Naive B cell (primary cell): Measurements from ENCODE around the gene TSN. TPM values are rescaled to one million over a fixed set of nuclear protein-coding genes. Genes with fewer than 3 reads are reported as not detected.
A peak's percentile ranks its signal among the peaks of the same experiment; 100 is the strongest.
"Not testable (repeated sequence)": the region's sequence is repeated elsewhere in the genome, so short reads cannot be mapped to it uniquely, and the experiment has no call there.

ENCODE experiments used
- ATAC-seq, 2 donors: fragments of 150-1000 bp; cut with Tn5 transposase; 2 replicates each; pipeline ENCODE4 v1.10.0; 2021; ENCODE audit warnings: low read depth in 2 of 2, mild to moderate bottlenecking in 2 of 2, moderate library complexity in 2 of 2
- DNase-seq: peaks from one replicate; pipeline ENCODE4 v3.0.0; 2022
- H3K27ac Mint-ChIP-seq, 6 donors: one replicate each; pipeline ENCODE4 v1.8.0; 2020 to 2022; ENCODE audit warnings: mild to moderate bottlenecking in 6 of 6, mixed read lengths in 6 of 6, moderate library complexity in 5 of 6, inconsistent platforms in 2 of 6
- H3K27me3 Mint-ChIP-seq, 3 donors: one replicate each; pipeline ENCODE4 v1.8.0; 2021 to 2022; ENCODE audit warnings: mixed read lengths in 3 of 3, mild to moderate bottlenecking in 1 of 3
- H3K36me3 Mint-ChIP-seq, 2 donors: one replicate each; pipeline ENCODE4 v1.8.0; 2020 to 2022; ENCODE audit warnings: mixed read lengths in 2 of 2, inconsistent platforms in 1 of 2, mild to moderate bottlenecking in 1 of 2
- H3K4me1 Mint-ChIP-seq, 3 donors: one replicate each; pipeline ENCODE4 v1.8.0; 2020 to 2022; ENCODE audit warnings: mixed read lengths in 3 of 3, inconsistent platforms in 1 of 3, mild to moderate bottlenecking in 1 of 3, moderate library complexity in 1 of 3
- H3K4me3 Mint-ChIP-seq, 8 donors: one replicate each; pipeline ENCODE4 v1.8.0; 2020 to 2022; ENCODE audit warnings: mild to moderate bottlenecking in 8 of 8, mixed read lengths in 8 of 8, moderate library complexity in 8 of 8, inconsistent platforms in 2 of 8
- H3K9me3 Mint-ChIP-seq, 7 donors: one replicate each; pipeline ENCODE4 v1.8.0; 2020 to 2022; ENCODE audit warnings: mixed read lengths in 7 of 7, mild to moderate bottlenecking in 5 of 7, inconsistent platforms in 2 of 7, moderate library complexity in 1 of 7
- polyA plus RNA-seq, 6 donors: library from polyadenylated mRNA; unstranded; fragments of 300-500 nt; fragmentation: Illumina TruSeq; gene quantifications; one replicate each; pipeline ENCODE4 v1.2.3, GENCODE V29; 2021; ENCODE audit warnings: low read depth in 6 of 6

Gene TSN
- polyA plus RNA-seq, 6 donors from 2014 or later, result 81.3 to 116 (median 85.6) TPM

- peaks cover 12 to 34% of the 10 kb centered on the region in 2 donors for H3K36me3 Mint-ChIP-seq
- no peaks in the 10 kb centered on the region for H3K9me3 Mint-ChIP-seq
- H3K4me3 Mint-ChIP-seq, result no peak overlapping the region
- no peak for ATAC-seq
- H3K27me3 Mint-ChIP-seq, result no peaks in the 10 kb centered on the region
- peaks cover 7 to 12% (median 12%) of the 10 kb centered on the region in 3 donors for H3K4me1 Mint-ChIP-seq
- no peak for DNase-seq
- no peak overlapping the region for H3K27ac Mint-ChIP-seq
Observed at GRCh38 chr2:121727950-121728349, 27.5 kb upstream of the TSN start.

DNA sequence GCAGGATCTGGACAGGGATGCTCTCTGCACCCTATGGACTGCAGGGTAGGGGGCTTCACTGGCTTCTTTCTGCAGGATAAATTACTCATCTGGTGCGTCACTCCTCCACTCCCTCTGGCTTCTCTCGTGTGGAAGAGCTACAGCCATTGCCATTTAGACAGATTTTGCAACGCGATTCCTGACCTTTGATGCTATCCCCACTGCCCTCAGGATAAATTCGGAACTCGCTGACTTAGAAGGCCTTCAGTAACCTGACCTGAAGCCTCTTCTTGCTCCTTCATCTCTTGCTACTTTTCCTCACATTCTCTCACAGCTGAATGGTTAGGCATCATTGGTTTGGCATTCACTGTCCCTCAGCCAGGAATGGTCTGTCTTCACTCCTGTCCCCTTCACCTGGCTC is 24.1 kb upstream of the TSN start:
- H3K9me3 Mint-ChIP-seq, result no peaks in the 10 kb centered on the region
- H3K4me1 Mint-ChIP-seq, result peaks cover 20 to 33% (median 31%) of the 10 kb centered on the region in 3 donors
- DNase-seq (no peak), ATAC-seq (no peak)
- peaks cover 18 to 34% of the 10 kb centered on the region in 2 donors for H3K36me3 Mint-ChIP-seq
- H3K27ac Mint-ChIP-seq, result peak overlapping the region in 1 of 6 donors; percentile 82
- no peaks in the 10 kb centered on the region for H3K27me3 Mint-ChIP-seq
- H3K4me3 Mint-ChIP-seq, result no peak overlapping the region

DNA sequence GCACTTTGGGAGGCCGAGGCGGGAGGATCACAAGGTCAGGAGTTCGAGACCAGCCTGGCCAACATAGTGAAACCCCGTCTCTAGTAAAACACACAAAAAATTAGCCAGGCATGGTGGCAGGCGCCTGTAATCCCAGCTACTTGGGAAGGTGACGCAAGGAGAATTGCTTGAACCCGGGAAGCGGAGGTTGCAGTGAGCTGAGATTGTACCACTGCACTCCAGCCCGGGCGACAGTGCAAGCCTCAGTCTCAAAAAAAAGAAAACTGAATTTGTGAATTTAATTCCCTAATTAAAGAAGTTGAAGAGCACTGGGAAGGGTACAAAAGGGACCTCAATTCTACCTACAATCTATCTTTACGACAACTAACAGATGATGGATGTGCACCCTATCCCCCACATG is 20.9 kb upstream of the TSN start:
- DNase-seq, H3K27me3 Mint-ChIP-seq, ATAC-seq, H3K9me3 Mint-ChIP-seq, H3K27ac Mint-ChIP-seq: not testable (repeated sequence)
- H3K36me3 Mint-ChIP-seq, result peaks cover 6 to 14% of the 10 kb centered on the region in 2 donors
- H3K4me1 Mint-ChIP-seq, result peaks cover 32 to 51% (median 45%) of the 10 kb centered on the region in 3 donors
- peak overlapping the region in 3 of 8 donors; percentile 47 to 100 (median 77) for H3K4me3 Mint-ChIP-seq

DNA sequence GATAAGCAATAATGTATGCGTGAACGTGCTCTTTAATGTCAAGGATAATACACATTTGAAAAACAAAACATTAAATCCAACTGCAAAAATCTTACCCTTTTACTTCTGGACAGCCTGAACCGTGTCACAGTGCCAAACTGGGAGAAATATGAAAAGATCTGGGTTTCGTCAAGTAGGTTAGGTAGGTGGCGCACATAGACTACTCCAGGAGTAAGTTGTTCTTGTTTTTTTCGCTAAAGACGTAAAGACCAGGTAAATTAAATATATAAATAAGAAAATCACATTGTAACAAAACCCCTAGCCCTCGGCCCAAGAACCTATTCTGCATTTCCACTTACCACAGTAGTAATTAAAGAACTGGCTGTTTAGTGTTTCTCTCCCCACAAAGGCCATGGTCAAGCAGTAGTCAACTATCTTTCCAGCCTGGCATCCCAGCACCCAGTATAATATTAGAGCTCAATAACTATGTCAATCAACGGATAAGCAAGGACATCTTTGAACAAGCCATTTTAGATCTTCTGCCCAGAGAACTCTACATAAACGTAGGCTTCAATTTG is 19.9 kb upstream of the TSN start:
- DNase-seq (no peak), ATAC-seq (no peak)
- peak overlapping the region; percentile 97 to 100 (median 98) for H3K4me3 Mint-ChIP-seq
- H3K4me1 Mint-ChIP-seq, result peaks cover 32 to 51% (median 45%) of the 10 kb centered on the region in 3 donors
- H3K36me3 Mint-ChIP-seq, result peaks cover 6 to 14% of the 10 kb centered on the region in 2 donors
- H3K27me3 Mint-ChIP-seq, result no peaks in the 10 kb centered on the region
- peak overlapping the region; percentile 97 to 98 (median 98) for H3K27ac Mint-ChIP-seq
- peaks cover 0 to 2% (median 0%) of the 10 kb centered on the region in 7 donors for H3K9me3 Mint-ChIP-seq

DNA sequence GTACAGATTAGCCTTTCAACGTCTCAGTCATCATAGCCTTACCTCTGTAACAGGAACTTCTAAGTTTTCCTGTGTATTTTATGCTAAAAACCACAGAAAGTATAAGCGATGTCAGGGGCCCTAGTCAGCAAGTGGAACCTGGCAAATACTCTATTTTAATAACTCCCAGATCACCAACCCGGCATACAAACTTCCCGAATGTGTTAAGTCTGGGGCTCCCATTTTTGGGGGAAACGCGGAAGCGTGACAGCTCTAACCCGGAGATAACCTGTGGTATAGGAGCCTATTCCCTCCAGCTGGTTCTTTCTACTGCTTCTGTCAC is 19.4 kb upstream of the TSN start:
- Mint-ChIP-seq H3K9me3 (peaks cover 0 to 2% (median 0%) of the 10 kb centered on the region in 7 donors), H3K4me1 (peaks cover 32 to 51% (median 45%) of the 10 kb centered on the region in 3 donors), H3K27ac (peak overlapping the region; percentile 97 to 98 (median 98)), H3K36me3 (peaks cover 6 to 9% of the 10 kb centered on the region in 2 donors), H3K4me3 (peak overlapping the region; percentile 97 to 100 (median 98)), H3K27me3 (no peaks in the 10 kb centered on the region)
- DNase-seq (no peak), ATAC-seq (no peak)

GRCh38 chr2:121736462-121737336 is 18.8 kb upstream of the TSN start, which contains the start of gene NIFK:
NIFK (minus strand) TSS chr2:121736875; CDS start chr2:121736850, 25 bp downstream.
- DNase-seq, result peak; percentile 99
- Mint-ChIP-seq H3K4me1 (peaks cover 28 to 46% (median 41%) of the 10 kb centered on the region in 3 donors), H3K9me3 (peaks cover 0 to 2% (median 0%) of the 10 kb centered on the region in 7 donors), H3K36me3 (peaks cover 3 to 6% of the 10 kb centered on the region in 2 donors), H3K4me3 (peak within 1 kb of the TSS; percentile 97 to 100 (median 98)), H3K27ac (peak within 1 kb of the TSS; percentile 97 to 98 (median 98)), H3K27me3 (no peaks in the 10 kb centered on the region)
- peak; percentile 86 to 87 for ATAC-seq

GRCh38 chr2:121740973-121741372 is 14.5 kb upstream of the TSN start:
- H3K9me3 Mint-ChIP-seq, result peaks cover 0 to 2% (median 0%) of the 10 kb centered on the region in 7 donors
- DNase-seq, result no peak
- peak overlapping the region in 1 of 8 donors; percentile 77 for H3K4me3 Mint-ChIP-seq
- H3K4me1 Mint-ChIP-seq, result peaks cover 14 to 22% (median 19%) of the 10 kb centered on the region in 3 donors
- H3K36me3 Mint-ChIP-seq, result no peaks in the 10 kb centered on the region
- no peak for ATAC-seq
- H3K27ac Mint-ChIP-seq, result peak overlapping the region in 2 of 6 donors; percentile 26 to 47
- H3K27me3 Mint-ChIP-seq, result peaks cover 0 to 9% (median 0%) of the 10 kb centered on the region in 3 donors

GRCh38 chr2:121741450-121741849 is 14.0 kb upstream of the TSN start:
- Mint-ChIP-seq H3K36me3 (no peaks in the 10 kb centered on the region), H3K9me3 (peaks cover 0 to 2% (median 0%) of the 10 kb centered on the region in 7 donors), H3K27ac (peak overlapping the region in 1 of 6 donors; percentile 26), H3K27me3 (peaks cover 0 to 14% (median 0%) of the 10 kb centered on the region in 3 donors), H3K4me3 (peak overlapping the region in 1 of 8 donors; percentile 77), H3K4me1 (peaks cover 11 to 17% (median 14%) of the 10 kb centered on the region in 3 donors)
- ATAC-seq (no peak), DNase-seq (no peak)

DNA sequence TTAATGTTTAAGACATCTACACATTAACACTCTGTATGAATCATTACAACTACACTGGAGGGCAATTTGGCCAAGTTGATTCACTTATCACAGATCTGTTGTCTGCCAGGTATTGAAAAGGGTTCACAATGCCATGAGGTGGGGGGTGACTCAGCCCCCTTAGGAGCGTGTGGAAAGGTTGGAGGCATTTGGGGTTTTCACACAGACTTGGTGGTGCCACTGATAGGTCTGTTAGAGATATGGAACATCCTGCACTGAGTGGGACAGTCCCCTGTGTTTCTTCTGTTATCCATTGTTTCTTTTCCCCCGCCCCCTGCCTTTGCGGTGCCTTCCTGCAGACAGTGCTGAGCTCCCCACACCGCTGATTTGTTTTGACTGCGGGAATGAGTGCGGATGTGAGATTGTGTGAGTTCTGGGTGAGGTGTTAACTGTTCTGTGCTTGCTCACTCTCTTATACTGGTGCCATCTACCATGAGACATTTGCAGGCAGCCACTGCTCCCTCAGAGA is 9.3 kb upstream of the TSN start:
- Mint-ChIP-seq H3K9me3 (no peaks in the 10 kb centered on the region), H3K27me3 (peaks cover 0 to 15% (median 0%) of the 10 kb centered on the region in 3 donors), H3K4me3 (no peak overlapping the region), H3K27ac (peak overlapping the region in 1 of 6 donors; percentile 16), H3K36me3 (no peaks in the 10 kb centered on the region), H3K4me1 (no peaks in the 10 kb centered on the region)
- ATAC-seq, result no peak
- DNase-seq, result no peak

GRCh38 chr2:121748202-121748601 is 7.2 kb upstream of the TSN start:
- Mint-ChIP-seq H3K27ac (no peak overlapping the region), H3K4me1 (peaks cover 0 to 3% (median 0%) of the 10 kb centered on the region in 3 donors), H3K36me3 (no peaks in the 10 kb centered on the region), H3K9me3 (no peaks in the 10 kb centered on the region), H3K27me3 (peaks cover 0 to 15% (median 0%) of the 10 kb centered on the region in 3 donors), H3K4me3 (no peak overlapping the region)
- DNase-seq (no peak), ATAC-seq (no peak)

- no peak for DNase-seq
- Mint-ChIP-seq H3K4me3 (peak overlapping the region; percentile 88 to 98 (median 96)), H3K27ac (peak overlapping the region; percentile 58 to 94 (median 87))
Observed at GRCh38 chr2:121754851-121755236, 607 bp upstream of the TSN start.

GRCh38 chr2:121764681-121765228 is 9.3 kb downstream of the TSN start:
- Mint-ChIP-seq H3K4me1 (peaks cover 0 to 5% (median 0%) of the 10 kb centered on the region in 3 donors), H3K27ac (peak overlapping the region in 1 of 6 donors; percentile 22), H3K9me3 (no peaks in the 10 kb centered on the region), H3K36me3 (peaks cover 16 to 24% of the 10 kb centered on the region in 2 donors), H3K27me3 (no peaks in the 10 kb centered on the region), H3K4me3 (no peak overlapping the region)
- DNase-seq, result no peak
- no peak for ATAC-seq

More at GRCh38 chr2:121754851-121755236, 607 bp upstream of the TSN start:
- H3K27me3 Mint-ChIP-seq, result no peaks in the 10 kb centered on the region
- H3K4me1 Mint-ChIP-seq, result peaks cover 24 to 41% (median 28%) of the 10 kb centered on the region in 3 donors
- no peaks in the 10 kb centered on the region for H3K9me3 Mint-ChIP-seq
- H3K36me3 Mint-ChIP-seq, result no peaks in the 10 kb centered on the region
- ATAC-seq, result no peak

- Mint-ChIP-seq H3K4me1 (no peaks in the 10 kb centered on the region), H3K4me3 (no peak overlapping the region), H3K36me3 (peaks cover 16 to 24% of the 10 kb centered on the region in 2 donors), H3K9me3 (no peaks in the 10 kb centered on the region), H3K27me3 (no peaks in the 10 kb centered on the region), H3K27ac (no peak overlapping the region)
- ATAC-seq, result no peak
- no peak for DNase-seq
Observed at GRCh38 chr2:121766624-121767023, 11.2 kb downstream of the TSN start.
